ENCODE results near the gene B4GALNT3. TPM values are rescaled to one million over a fixed set of nuclear protein-coding genes. Genes with fewer than 3 reads are reported as not detected.

Gene B4GALNT3
- total RNA-seq, 4 donors from 2014 or later, result 9.7 to 45.3 (median 18.4) TPM

DNA sequence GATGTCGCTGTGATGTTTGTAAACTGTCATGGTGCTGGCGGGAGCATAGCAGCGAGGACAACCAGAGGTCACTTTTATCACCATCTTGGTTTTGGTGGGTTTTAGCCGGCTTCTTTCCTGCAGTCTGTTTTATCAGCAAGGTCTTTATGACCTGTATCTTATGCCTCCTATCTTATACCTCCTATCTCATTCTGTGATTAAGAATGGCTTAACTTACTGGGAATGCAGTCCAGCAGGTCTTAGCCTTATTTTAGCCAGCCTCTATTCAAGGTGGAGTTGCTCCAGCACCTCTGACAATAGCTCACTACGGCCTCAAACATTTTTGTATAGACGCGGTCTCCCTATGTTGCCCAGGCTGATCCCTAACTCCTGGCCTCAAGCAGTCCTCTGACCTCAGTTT, 53.7 kb downstream of the B4GALNT3 start:
- DNase-seq, result no peak
- 62 to 74% methylated on average over 7 of the region's 7 CpGs for WGBS, 2 donors
- TF ChIP-seq, protein P1, sequence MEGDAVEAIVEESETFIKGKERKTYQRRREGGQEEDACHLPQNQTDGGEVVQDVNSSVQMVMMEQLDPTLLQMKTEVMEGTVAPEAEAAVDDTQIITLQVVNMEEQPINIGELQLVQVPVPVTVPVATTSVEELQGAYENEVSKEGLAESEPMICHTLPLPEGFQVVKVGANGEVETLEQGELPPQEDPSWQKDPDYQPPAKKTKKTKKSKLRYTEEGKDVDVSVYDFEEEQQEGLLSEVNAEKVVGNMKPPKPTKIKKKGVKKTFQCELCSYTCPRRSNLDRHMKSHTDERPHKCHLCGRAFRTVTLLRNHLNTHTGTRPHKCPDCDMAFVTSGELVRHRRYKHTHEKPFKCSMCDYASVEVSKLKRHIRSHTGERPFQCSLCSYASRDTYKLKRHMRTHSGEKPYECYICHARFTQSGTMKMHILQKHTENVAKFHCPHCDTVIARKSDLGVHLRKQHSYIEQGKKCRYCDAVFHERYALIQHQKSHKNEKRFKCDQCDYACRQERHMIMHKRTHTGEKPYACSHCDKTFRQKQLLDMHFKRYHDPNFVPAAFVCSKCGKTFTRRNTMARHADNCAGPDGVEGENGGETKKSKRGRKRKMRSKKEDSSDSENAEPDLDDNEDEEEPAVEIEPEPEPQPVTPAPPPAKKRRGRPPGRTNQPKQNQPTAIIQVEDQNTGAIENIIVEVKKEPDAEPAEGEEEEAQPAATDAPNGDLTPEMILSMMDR (IDR thresholded peaks at IDR 0.05), result no peak
- no peak for TF ChIP-seq POLR2A (IDR thresholded peaks at IDR 0.05)
- Histone ChIP-seq H3K9me3 (no peaks in the 10 kb centered on the region), H3K27ac (no peak overlapping the region), H3K4me3 (no peak overlapping the region), H3K4me1 (peaks cover 15 to 34% (median 17%) of the 10 kb centered on the region in 3 donors), H3K27me3 (peaks cover 0 to 24% (median 0%) of the 10 kb centered on the region in 4 donors), H3K36me3 (no peaks in the 10 kb centered on the region)
- intact Hi-C loops (cut with DNase I), result no loop called here

DNA sequence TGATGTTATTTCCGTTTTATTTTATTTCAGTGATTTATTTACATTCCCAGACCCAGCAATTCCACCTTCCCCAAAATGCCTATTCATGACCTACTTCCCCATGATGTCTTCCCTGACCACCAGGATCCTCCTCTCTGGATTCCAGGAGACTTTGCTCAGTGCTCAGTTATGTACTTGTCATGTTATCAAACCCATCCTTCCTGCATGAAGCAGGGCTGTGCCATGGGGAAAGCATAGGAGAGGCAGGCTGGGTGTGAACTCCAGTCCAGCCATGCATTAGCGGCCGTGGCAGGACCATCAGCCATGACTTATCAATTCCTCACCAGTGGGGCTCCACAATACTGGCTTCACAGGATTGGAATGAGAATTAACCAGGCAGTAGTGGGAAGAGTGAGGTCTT, 57.8 kb downstream of the B4GALNT3 start:
- no peak for TF ChIP-seq POLR2A (IDR thresholded peaks at IDR 0.05)
- TF ChIP-seq, protein P1 (IDR thresholded peaks at IDR 0.05), result no peak
- Histone ChIP-seq H3K27me3 (peaks cover 0 to 39% (median 0%) of the 10 kb centered on the region in 4 donors), H3K27ac (no peak overlapping the region), H3K36me3 (no peaks in the 10 kb centered on the region), H3K4me1 (peaks cover 0 to 7% (median 0%) of the 10 kb centered on the region in 3 donors), H3K9me3 (no peaks in the 10 kb centered on the region), H3K4me3 (no peak overlapping the region)
- intact Hi-C loops (cut with DNase I), result no loop called here
- no peak for DNase-seq
- 87 to 99% methylated on average over 3 of the region's 3 CpGs for WGBS, 2 donors

DNA sequence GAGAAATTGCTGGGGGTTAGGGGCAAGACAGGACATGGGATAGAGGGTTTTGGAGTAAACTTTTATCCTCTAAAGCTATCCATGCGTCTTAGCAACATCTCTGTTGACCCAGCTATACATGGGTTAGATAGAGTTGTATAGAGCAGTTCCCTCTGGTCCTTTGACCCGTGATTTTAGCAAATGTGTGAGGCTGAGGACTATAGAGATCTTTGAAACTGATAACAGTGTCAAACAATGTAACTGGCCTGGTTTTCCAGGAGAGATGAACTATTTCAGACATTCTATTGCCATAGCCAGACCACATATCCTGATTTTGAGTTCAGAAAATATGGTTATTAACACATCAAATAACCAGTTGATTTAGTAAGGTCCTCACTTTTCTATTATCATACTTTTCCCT, 60.4 kb downstream of the B4GALNT3 start:
- TF ChIP-seq POLR2A (IDR thresholded peaks at IDR 0.05), result no peak
- TF ChIP-seq, protein P1 (IDR thresholded peaks at IDR 0.05), result no peak
- Histone ChIP-seq H3K4me1 (peaks cover 0 to 9% (median 0%) of the 10 kb centered on the region in 3 donors), H3K4me3 (no peak overlapping the region), H3K27me3 (peaks cover 0 to 31% (median 0%) of the 10 kb centered on the region in 4 donors), H3K36me3 (no peaks in the 10 kb centered on the region), H3K27ac (no peak overlapping the region), H3K9me3 (no peaks in the 10 kb centered on the region)
- WGBS, 2 donors, result 73 to 78% methylated on average over 2 of the region's 2 CpGs
- intact Hi-C loops (cut with DNase I), result no loop called here
- no peak for DNase-seq

DNA sequence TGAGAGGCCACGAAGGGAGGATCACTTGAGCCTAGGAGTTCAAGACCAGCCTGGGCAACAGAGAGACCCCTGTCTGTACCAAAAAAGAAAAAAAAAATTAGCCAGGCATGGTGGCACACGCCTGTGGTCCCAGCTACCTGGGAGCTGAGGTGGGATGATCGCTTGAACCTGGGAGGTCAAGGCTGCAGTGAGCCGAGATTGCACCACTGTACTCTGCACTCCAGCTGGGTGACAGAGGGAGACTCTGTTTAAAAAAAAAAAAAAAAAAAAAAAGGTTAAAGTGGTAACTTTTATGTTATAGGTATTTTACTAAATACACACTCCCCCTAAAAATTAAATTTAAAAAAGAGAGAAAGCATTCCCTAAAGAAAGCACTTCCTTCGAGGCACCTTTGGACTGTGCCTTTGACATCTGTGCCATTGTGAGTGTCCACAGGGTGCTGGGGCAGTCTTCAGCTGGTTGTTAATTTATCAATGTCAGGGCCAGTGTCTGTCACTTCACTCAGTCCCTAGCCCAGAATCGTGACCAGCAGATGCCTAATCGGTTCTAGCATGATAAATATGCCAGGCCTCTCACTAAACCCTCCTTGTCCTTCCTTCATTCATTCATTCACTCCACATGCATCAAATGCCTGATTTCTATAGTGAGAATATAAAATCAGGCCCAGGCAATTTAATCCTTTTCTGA, 63.1 kb downstream of the B4GALNT3 start:
- no peak overlapping the region for H3K27ac ChIP-seq
- WGBS, 2 donors, result 60 to 75% methylated on average over 7 of the region's 7 CpGs
- no peak for TF ChIP-seq POLR2A (IDR thresholded peaks at IDR 0.05)
- TF ChIP-seq, protein P1 (IDR thresholded peaks at IDR 0.05), result no peak
- DNase-seq, result no peak
- intact Hi-C loops (cut with DNase I), result no loop called here
- peaks cover 0 to 9% (median 0%) of the 10 kb centered on the region in 3 donors for H3K4me1 ChIP-seq
- H3K4me3 ChIP-seq, result no peak overlapping the region
- H3K36me3 ChIP-seq, result no peaks in the 10 kb centered on the region
- H3K27me3 ChIP-seq, result peaks cover 0 to 25% (median 0%) of the 10 kb centered on the region in 4 donors
- no peaks in the 10 kb centered on the region for H3K9me3 ChIP-seq

DNA sequence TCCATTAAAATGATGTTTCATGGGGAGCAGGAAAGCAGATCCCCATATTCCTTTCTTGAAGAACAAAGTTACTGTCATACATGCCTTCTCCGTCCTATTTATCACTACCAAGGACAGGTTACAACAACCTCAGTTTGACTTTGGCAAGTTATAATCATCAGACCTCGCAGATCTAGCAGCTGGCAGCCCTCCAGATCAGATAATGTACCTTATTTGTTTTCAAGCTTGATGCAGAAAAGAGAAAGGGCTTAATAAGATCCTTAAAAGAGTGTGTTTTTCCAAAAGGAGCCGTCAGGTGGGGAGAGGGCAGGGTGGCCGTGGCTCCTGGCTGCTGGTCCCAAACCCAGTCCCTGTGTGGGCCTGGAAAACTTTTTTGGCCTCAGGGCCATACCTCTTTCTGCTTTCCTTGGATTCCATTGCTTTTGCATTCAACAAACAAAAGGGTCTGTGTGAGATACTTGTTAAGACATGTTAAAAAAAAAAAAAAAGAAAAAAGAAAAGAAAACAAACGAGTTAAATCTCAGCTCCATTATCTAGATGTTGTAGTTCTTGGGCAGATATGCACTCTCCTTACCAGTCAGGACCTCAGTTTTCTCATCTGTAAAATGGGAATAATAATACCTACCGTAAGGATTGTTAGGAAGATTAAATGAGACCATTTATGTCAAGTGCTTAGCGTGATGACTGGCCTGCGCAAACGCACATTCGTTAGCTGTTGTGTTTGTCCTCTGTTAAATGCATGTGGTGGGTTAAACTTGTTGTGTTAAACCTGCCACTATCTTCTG, 64.6 kb downstream of the B4GALNT3 start:
- H3K36me3 ChIP-seq, result no peaks in the 10 kb centered on the region
- peaks cover 0 to 9% (median 0%) of the 10 kb centered on the region in 3 donors for H3K4me1 ChIP-seq
- H3K4me3 ChIP-seq, result no peak overlapping the region
- 60 to 63% methylated on average over 10 of the region's 10 CpGs for WGBS, 2 donors
- H3K9me3 ChIP-seq, result no peaks in the 10 kb centered on the region
- no peak for DNase-seq
- intact Hi-C loops (cut with DNase I), result no loop called here
- H3K27me3 ChIP-seq, result peaks cover 0 to 19% (median 0%) of the 10 kb centered on the region in 4 donors
- H3K27ac ChIP-seq, result no peak overlapping the region
- TF ChIP-seq POLR2A (IDR thresholded peaks at IDR 0.05), result no peak
- TF ChIP-seq, protein P1 (IDR thresholded peaks at IDR 0.05), result no peak
